ENCODE results near the gene MYORG. TPM values are rescaled to one million over a fixed set of nuclear protein-coding genes. Genes with fewer than 3 reads are reported as not detected.

The MYORG gene
- total and polyA plus RNA-seq, 9 of the 15 experiments (the other 6 are each of a cell fraction or from before 2014, with no cell fraction given): 0.06 to 0.82 (median 0.18) TPM

DNA sequence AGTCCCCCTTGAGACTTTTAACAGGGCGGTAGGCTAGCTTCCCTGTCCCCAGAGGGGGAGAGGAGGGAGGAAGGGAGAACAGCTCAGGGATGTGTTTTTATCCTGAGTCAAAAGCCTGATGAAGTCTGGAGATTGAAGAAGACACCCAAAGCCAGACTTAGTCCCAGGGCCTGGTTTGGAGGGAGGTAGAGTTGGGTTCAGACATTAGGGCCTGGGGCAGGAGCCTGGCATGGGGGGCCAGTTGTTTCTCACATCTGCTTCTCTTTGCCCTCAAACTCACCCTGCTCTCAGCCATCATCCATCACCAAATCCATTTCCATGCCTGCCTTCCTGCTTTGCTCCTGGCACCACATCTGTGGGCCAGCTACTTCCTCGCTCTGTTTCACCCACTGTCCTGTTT lies 2.9 kb downstream of the MYORG start (continued):
- TF ChIP-seq, protein P1, sequence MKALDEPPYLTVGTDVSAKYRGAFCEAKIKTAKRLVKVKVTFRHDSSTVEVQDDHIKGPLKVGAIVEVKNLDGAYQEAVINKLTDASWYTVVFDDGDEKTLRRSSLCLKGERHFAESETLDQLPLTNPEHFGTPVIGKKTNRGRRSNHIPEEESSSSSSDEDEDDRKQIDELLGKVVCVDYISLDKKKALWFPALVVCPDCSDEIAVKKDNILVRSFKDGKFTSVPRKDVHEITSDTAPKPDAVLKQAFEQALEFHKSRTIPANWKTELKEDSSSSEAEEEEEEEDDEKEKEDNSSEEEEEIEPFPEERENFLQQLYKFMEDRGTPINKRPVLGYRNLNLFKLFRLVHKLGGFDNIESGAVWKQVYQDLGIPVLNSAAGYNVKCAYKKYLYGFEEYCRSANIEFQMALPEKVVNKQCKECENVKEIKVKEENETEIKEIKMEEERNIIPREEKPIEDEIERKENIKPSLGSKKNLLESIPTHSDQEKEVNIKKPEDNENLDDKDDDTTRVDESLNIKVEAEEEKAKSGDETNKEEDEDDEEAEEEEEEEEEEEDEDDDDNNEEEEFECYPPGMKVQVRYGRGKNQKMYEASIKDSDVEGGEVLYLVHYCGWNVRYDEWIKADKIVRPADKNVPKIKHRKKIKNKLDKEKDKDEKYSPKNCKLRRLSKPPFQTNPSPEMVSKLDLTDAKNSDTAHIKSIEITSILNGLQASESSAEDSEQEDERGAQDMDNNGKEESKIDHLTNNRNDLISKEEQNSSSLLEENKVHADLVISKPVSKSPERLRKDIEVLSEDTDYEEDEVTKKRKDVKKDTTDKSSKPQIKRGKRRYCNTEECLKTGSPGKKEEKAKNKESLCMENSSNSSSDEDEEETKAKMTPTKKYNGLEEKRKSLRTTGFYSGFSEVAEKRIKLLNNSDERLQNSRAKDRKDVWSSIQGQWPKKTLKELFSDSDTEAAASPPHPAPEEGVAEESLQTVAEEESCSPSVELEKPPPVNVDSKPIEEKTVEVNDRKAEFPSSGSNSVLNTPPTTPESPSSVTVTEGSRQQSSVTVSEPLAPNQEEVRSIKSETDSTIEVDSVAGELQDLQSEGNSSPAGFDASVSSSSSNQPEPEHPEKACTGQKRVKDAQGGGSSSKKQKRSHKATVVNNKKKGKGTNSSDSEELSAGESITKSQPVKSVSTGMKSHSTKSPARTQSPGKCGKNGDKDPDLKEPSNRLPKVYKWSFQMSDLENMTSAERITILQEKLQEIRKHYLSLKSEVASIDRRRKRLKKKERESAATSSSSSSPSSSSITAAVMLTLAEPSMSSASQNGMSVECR (CRISPR knock-in tag; IDR thresholded peaks at IDR 0.05): no peak
- TF ChIP-seq POLR3A (IDR thresholded peaks at IDR 0.05; ENCODE audit: borderline replicate concordance, extremely low read depth, insufficient read depth, insufficient read length): no peak
- TF ChIP-seq, protein P2, sequence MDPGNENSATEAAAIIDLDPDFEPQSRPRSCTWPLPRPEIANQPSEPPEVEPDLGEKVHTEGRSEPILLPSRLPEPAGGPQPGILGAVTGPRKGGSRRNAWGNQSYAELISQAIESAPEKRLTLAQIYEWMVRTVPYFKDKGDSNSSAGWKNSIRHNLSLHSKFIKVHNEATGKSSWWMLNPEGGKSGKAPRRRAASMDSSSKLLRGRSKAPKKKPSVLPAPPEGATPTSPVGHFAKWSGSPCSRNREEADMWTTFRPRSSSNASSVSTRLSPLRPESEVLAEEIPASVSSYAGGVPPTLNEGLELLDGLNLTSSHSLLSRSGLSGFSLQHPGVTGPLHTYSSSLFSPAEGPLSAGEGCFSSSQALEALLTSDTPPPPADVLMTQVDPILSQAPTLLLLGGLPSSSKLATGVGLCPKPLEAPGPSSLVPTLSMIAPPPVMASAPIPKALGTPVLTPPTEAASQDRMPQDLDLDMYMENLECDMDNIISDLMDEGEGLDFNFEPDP (CRISPR knock-in tag; IDR thresholded peaks at IDR 0.05): no peak
- TF ChIP-seq ELF1 (tag; IDR thresholded peaks at IDR 0.05): no peak

Data from K562 (cell line).